ENCODE results near the gene SIRT6.
"Not testable (repeated sequence)": the region's sequence is repeated elsewhere in the genome, so short reads cannot be mapped to it uniquely, and the experiment has no call there.

Gene SIRT6

DNA sequence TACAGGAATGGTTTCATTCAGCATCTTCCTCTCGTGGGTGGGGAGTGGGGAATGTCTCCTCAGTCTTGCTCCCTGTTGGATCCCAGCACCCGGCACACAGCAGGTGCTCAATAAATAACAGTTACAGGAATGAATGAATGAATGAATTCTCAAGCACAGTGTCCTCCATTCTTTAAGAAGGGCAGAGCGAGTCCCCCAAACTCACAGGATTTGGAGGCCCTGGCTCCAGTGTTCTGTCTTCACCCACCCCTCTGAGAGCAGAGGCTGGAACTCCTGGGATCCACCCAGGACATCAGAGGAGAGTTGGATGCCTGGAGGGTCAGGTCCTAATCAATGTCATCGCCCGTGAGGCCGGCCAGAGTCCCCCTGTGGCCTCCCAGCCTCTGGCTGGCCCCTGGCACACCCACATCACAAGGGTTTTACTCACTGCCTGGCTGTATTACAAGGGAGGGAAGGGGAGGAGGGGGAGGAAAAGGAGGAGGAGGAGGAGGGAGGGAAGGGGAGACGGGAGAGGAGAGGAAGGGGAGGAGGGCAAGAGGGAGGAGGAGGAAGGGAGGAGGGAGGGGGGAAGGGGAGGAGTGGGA is 37.6 kb downstream of the SIRT6 start:
- no peak overlapping the region for H3K27ac ChIP-seq (ENCODE audit: low read depth, low read length)
- H3K27me3 ChIP-seq (ENCODE audit: control insufficient read depth, insufficient read depth, low read length) = peaks cover 3% of the 10 kb centered on the region; the same call in 1 of the 2 replicates
- H3K9me3 ChIP-seq (ENCODE audit: control insufficient read depth, insufficient read depth, low read depth, low read length) = no peaks in the 10 kb centered on the region

DNA sequence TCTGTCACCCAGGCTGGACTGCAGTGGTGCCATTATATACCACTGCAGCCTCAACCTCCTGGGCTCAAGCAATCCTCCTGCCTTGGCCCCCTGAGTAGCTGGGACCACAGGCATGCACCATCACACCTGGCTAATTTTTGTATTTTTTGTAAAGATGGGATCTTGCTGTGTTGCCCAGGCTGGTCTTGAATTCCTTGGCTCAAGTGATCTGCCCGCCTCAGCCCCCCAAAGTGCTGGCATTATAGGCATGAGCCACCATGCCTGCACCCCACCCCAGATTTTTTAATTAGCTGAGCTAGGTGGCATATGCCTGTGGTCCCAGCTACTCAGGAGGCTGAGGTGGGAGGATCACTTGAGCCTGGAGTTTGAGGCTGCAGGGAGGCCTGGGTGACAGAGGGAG is 39.4 kb downstream of the SIRT6 start:
- H3K4me1 ChIP-seq (ENCODE audit: control insufficient read depth, insufficient read depth, low read length); H3K36me3 ChIP-seq (ENCODE audit: control insufficient read depth, insufficient read depth, low read length); H3K9ac ChIP-seq (ENCODE audit: low read length); H3K9me3 ChIP-seq (ENCODE audit: control insufficient read depth, insufficient read depth, low read depth, low read length); H3K4me3 ChIP-seq (ENCODE audit: low read depth, low read length); H3K27ac ChIP-seq (ENCODE audit: low read depth, low read length); H3K27me3 ChIP-seq (ENCODE audit: control insufficient read depth, insufficient read depth, low read length): not testable (repeated sequence)

More for the DNA sequence above, 37.6 kb downstream of the SIRT6 start:
- Histone ChIP-seq H3K4me1 (ENCODE audit: control insufficient read depth, insufficient read depth, low read length) (no peaks in the 10 kb centered on the region), H3K36me3 (ENCODE audit: control insufficient read depth, insufficient read depth, low read length) (no peaks in the 10 kb centered on the region), H3K9ac (ENCODE audit: low read length) (no peak overlapping the region), H3K4me3 (ENCODE audit: low read depth, low read length) (no peak overlapping the region)

DNA sequence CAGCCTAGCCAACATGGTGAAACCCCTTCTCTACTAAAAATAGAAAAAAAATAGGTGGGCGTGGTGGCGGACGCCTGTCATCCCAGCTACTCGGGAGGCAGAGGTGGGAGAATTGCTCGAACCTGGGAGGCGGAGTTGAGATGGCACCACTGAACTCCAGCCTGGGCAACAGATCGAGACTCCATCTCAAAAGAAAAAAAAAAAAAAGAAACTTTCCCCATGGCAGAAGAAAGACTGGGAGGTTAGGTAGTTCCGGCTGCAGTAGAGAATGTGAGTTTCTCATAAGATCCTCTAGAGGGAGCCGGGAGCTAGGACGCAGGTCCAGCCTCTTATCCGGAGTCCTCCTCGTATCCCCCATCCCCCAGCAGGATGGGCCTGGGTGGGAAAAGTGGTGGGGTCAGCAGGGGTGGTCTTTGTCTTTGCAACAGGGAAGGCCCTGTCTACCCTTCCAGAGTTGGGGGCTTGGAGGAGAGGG is 42.1 kb downstream of the SIRT6 start:
- no peak overlapping the region for H3K9ac ChIP-seq (ENCODE audit: low read length)
- H3K27me3 ChIP-seq (ENCODE audit: control insufficient read depth, insufficient read depth, low read length) = no peaks in the 10 kb centered on the region
- H3K36me3 ChIP-seq (ENCODE audit: control insufficient read depth, insufficient read depth, low read length) = no peaks in the 10 kb centered on the region
- no peak overlapping the region for H3K27ac ChIP-seq (ENCODE audit: low read depth, low read length)
- no peaks in the 10 kb centered on the region for H3K9me3 ChIP-seq (ENCODE audit: control insufficient read depth, insufficient read depth, low read depth, low read length)
- no peak overlapping the region for H3K4me3 ChIP-seq (ENCODE audit: low read depth, low read length)
- H3K4me1 ChIP-seq (ENCODE audit: control insufficient read depth, insufficient read depth, low read length) = no peaks in the 10 kb centered on the region

DNA sequence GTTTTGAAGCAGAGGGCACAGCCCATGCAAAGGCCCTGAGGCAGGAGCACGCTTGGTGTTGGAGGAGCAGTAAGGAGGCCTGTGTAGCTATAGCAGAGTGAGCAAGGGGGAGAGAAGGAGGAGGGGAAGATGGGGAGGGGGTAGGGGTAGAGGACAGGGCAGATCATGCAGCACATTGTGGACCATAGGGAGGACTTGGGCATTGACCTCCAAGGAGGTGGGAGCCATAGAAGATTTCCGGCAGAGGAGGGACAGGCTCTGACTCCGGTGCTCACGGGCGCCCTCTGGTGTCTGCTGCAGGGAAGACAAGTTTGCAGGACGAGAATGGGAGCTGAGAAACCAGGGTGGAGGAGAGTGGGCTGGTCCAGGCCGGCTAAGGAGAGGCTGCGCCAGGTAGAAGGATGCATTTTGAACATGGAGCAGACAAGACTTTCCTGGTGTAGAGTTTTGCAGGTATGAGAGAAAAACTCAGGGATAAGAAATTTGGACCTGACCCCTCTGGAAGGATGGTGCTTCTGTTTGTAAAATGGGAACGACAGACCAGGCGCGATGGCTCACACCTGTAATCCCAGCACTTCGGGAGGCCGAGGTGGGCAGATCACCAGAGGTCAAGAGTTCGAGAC is 42.6 kb downstream of the SIRT6 start:
- H3K9ac ChIP-seq (ENCODE audit: low read length) = no peak overlapping the region
- H3K27me3 ChIP-seq (ENCODE audit: control insufficient read depth, insufficient read depth, low read length) = no peaks in the 10 kb centered on the region
- H3K9me3 ChIP-seq (ENCODE audit: control insufficient read depth, insufficient read depth, low read depth, low read length) = no peaks in the 10 kb centered on the region
- H3K27ac ChIP-seq (ENCODE audit: low read depth, low read length) = no peak overlapping the region
- H3K4me1 ChIP-seq (ENCODE audit: control insufficient read depth, insufficient read depth, low read length) = no peaks in the 10 kb centered on the region
- H3K36me3 ChIP-seq (ENCODE audit: control insufficient read depth, insufficient read depth, low read length) = no peaks in the 10 kb centered on the region
- no peak overlapping the region for H3K4me3 ChIP-seq (ENCODE audit: low read depth, low read length)

DNA sequence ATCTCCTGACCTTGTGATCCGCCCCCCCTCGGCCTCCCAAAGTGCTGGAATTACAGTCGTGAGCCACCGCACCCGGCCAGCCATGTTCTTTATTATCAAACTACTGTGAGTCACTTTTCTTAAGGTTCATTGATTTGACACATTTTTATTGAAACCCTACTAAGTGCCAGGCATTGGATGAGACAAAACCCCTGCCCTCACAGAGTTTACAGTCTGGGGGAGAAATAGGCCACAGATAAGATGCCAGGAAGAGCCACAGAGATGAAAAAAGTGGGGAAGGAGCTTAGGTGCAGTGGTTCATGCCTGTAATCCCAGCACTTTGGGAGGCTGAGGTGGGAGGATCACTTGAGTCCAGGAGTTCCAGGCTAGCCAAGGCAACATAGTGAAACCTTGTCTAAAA is 43.9 kb downstream of the SIRT6 start:
- Histone ChIP-seq H3K9ac (ENCODE audit: low read length) (no peak overlapping the region), H3K36me3 (ENCODE audit: control insufficient read depth, insufficient read depth, low read length) (no peaks in the 10 kb centered on the region), H3K4me1 (ENCODE audit: control insufficient read depth, insufficient read depth, low read length) (no peaks in the 10 kb centered on the region), H3K27me3 (ENCODE audit: control insufficient read depth, insufficient read depth, low read length) (no peaks in the 10 kb centered on the region), H3K4me3 (ENCODE audit: low read depth, low read length) (no peak overlapping the region), H3K9me3 (ENCODE audit: control insufficient read depth, insufficient read depth, low read depth, low read length) (no peaks in the 10 kb centered on the region), H3K27ac (ENCODE audit: low read depth, low read length) (no peak overlapping the region)

DNA sequence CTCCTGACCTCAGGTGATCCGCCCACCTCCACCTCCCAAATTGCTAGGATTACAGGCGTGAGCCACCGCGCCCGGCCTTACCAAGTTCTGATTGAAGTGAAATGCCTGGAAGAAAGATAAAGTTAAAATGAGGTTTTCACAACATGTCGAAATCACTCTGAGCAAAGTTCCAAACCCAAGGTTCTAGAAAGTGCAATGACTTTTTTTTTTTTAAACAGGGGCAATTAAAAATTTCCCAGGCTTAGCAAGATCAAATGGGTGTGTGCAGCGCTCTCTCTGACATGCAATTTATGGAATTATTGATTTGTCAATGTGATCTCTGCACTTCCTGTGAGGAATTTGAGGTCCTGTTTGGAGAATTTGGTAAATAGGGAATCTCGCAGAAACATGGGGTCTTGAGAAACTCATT is 45.7 kb downstream of the SIRT6 start:
- no peak overlapping the region for H3K4me3 ChIP-seq (ENCODE audit: low read depth, low read length)
- H3K4me1 ChIP-seq (ENCODE audit: control insufficient read depth, insufficient read depth, low read length) = no peaks in the 10 kb centered on the region
- H3K27me3 ChIP-seq (ENCODE audit: control insufficient read depth, insufficient read depth, low read length) = no peaks in the 10 kb centered on the region
- H3K9me3 ChIP-seq (ENCODE audit: control insufficient read depth, insufficient read depth, low read depth, low read length) = no peaks in the 10 kb centered on the region
- H3K9ac ChIP-seq (ENCODE audit: low read length) = no peak overlapping the region
- H3K27ac ChIP-seq (ENCODE audit: low read depth, low read length) = no peak overlapping the region
- no peaks in the 10 kb centered on the region for H3K36me3 ChIP-seq (ENCODE audit: control insufficient read depth, insufficient read depth, low read length)

DNA sequence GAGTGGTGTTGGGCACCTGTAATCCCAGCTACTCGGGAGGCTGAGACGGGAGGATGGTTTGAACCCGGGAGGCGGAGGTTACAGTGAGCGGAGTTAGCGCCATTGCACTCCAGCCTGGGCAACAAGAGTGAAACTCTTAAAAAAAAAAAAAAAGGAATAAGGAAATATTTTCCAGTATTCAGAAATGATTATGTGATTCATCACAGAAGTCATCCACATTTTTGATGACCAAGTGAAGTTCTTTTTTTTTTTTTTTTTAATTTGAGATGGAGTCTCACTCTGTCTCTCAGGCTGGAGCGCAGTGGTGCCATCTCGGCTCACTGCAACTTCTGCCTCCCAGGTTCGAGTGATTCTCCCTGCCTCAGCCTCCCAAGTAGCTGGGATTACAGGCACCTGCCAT is 47.0 kb downstream of the SIRT6 start:
- H3K27me3 ChIP-seq (ENCODE audit: control insufficient read depth, insufficient read depth, low read length); H3K9ac ChIP-seq (ENCODE audit: low read length); H3K4me3 ChIP-seq (ENCODE audit: low read depth, low read length); H3K9me3 ChIP-seq (ENCODE audit: control insufficient read depth, insufficient read depth, low read depth, low read length); H3K27ac ChIP-seq (ENCODE audit: low read depth, low read length); H3K36me3 ChIP-seq (ENCODE audit: control insufficient read depth, insufficient read depth, low read length); H3K4me1 ChIP-seq (ENCODE audit: control insufficient read depth, insufficient read depth, low read length): not testable (repeated sequence)

DNA sequence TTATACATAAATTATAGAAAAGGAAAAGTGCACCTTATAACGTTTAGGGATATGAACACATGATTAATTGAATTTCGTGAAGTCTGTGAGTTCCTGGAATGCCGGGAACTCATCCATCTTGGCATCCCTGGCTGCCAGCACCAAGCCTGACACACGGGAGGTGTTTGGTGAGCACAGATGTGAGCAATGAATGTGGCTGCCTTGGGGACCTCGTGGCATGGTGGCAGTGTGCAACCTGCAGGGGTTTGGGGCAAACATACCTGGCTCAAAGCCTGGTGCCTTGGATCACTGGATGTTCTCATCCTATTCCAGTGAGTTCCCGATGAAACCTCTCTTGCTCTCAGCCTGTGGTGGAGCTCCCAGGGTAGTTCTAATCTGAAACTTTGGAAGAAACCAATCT is 48.0 kb downstream of the SIRT6 start:
- no peak overlapping the region for H3K9ac ChIP-seq (ENCODE audit: low read length)
- H3K36me3 ChIP-seq (ENCODE audit: control insufficient read depth, insufficient read depth, low read length) = no peaks in the 10 kb centered on the region
- H3K9me3 ChIP-seq (ENCODE audit: control insufficient read depth, insufficient read depth, low read depth, low read length) = no peaks in the 10 kb centered on the region
- H3K4me3 ChIP-seq (ENCODE audit: low read depth, low read length) = no peak overlapping the region
- H3K27me3 ChIP-seq (ENCODE audit: control insufficient read depth, insufficient read depth, low read length) = no peaks in the 10 kb centered on the region
- peaks cover 7% of the 10 kb centered on the region; the same call in 1 of the 2 replicates for H3K4me1 ChIP-seq (ENCODE audit: control insufficient read depth, insufficient read depth, low read length)
- no peak overlapping the region for H3K27ac ChIP-seq (ENCODE audit: low read depth, low read length)

DNA sequence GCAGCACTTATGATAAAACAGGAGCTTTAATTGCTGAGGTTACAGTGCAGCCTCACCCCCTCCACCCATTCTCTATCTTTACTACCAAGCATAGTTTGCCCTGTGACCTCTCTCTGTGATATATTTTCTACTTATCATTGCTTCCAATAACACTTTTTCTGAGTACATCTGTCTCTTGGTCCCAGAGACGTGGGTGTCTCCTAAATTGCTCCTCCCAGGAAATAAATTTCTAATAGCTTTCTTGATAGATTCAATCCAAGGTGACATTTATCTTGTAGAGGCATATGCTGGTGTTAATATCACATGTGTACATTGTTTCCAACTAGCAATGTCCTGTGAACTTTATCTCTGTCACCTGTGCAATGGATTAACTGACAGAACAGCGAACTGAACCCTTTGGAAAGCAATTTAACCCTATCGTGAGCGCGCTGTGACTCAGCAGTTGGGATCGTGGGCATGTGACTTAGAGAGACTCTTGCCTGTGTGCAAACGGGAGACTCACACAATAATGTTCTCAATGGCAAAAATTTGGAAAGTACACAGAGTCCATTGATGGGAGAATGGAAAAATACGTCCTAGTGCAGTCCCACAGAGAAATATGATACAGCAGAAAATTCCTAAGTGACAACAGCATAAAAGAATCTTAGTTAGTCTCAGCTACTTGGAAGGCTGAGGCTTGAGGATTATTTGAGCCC is 51.5 kb downstream of the SIRT6 start:
- Histone ChIP-seq H3K9ac (ENCODE audit: low read length) (no peak overlapping the region), H3K36me3 (ENCODE audit: control insufficient read depth, insufficient read depth, low read length) (no peaks in the 10 kb centered on the region), H3K4me3 (ENCODE audit: low read depth, low read length) (no peak overlapping the region), H3K9me3 (ENCODE audit: control insufficient read depth, insufficient read depth, low read depth, low read length) (no peaks in the 10 kb centered on the region), H3K27ac (ENCODE audit: low read depth, low read length) (no peak overlapping the region), H3K27me3 (ENCODE audit: control insufficient read depth, insufficient read depth, low read length) (no peaks in the 10 kb centered on the region), H3K4me1 (ENCODE audit: control insufficient read depth, insufficient read depth, low read length) (peaks cover 7% of the 10 kb centered on the region; the same call in 1 of the 2 replicates)

DNA sequence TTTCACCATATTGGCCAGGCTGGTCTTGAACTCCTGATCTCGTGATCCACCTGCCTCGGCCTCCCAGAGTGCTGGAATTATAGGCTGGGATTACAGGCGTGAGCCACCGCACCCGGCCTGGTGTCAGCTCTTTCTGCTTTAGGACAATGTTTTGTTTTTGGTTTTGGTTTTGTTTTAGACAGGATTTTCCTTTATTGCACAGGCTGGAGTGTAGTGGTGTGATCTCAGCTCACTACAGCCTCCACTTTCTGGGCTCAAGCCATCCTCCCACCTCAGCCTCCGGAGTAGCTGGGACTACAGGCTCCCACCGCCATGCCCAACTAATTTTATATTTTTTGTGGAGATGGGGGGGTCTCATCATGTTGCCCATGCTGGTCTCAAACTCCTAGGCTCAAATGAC is 53.3 kb downstream of the SIRT6 start:
- H3K4me3 ChIP-seq (ENCODE audit: low read depth, low read length); H3K27me3 ChIP-seq (ENCODE audit: control insufficient read depth, insufficient read depth, low read length); H3K36me3 ChIP-seq (ENCODE audit: control insufficient read depth, insufficient read depth, low read length); H3K9ac ChIP-seq (ENCODE audit: low read length); H3K27ac ChIP-seq (ENCODE audit: low read depth, low read length); H3K4me1 ChIP-seq (ENCODE audit: control insufficient read depth, insufficient read depth, low read length); H3K9me3 ChIP-seq (ENCODE audit: control insufficient read depth, insufficient read depth, low read depth, low read length): not testable (repeated sequence)

DNA sequence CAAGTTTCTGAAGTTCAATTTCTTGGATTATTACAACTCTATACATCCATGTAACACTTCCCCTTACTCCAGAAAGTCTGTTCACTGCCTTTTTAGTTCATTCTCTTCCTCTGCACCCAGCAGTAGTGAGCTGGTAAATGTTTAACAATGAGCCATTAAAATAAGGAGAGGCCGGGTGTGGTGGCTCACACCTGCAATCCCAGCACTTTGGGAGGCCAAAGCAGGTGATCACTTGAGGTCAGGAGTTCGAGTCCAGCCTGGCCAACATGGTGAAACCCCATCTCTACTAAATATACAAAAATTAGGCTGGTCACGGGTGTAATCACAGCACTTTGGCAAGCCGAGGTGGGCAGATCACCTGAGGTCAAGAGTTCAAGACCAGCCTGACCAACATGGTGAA is 55.0 kb downstream of the SIRT6 start:
- not testable (repeated sequence) for H3K27ac ChIP-seq (ENCODE audit: low read depth, low read length); H3K9ac ChIP-seq (ENCODE audit: low read length); H3K36me3 ChIP-seq (ENCODE audit: control insufficient read depth, insufficient read depth, low read length); H3K27me3 ChIP-seq (ENCODE audit: control insufficient read depth, insufficient read depth, low read length); H3K9me3 ChIP-seq (ENCODE audit: control insufficient read depth, insufficient read depth, low read depth, low read length); H3K4me3 ChIP-seq (ENCODE audit: low read depth, low read length)
- peaks cover 16% of the 10 kb centered on the region for H3K4me1 ChIP-seq (ENCODE audit: control insufficient read depth, insufficient read depth, low read length)
